Liver (tissue), 3 donors: ENCODE data around the gene DDX39A.

ENCODE experiments used
- EGR1 ChIP-seq, 2 donors: IDR thresholded peaks; 2 replicates each; pipeline ENCODE4 v1.6.1; 2016 to 2018; ENCODE audit warnings: antibody characterized with exemption in 2 of 2, low read depth in 2 of 2
- TF ChIP-seq, protein P1 (sequence below): IDR thresholded peaks from 2 replicates; pipeline ENCODE4 v1.6.1; 2016; ENCODE audit warnings: antibody characterized with exemption
- TF ChIP-seq, protein P2 (sequence below): fragments of 150-350 bp; IDR thresholded peaks from 2 replicates; pipeline ENCODE4 v1.5.1; 2017; ENCODE audit warnings: improper control_type of control experiment, low read depth, low read length; ENCODE audit not compliant: missing input control
- donor health status: healthy.
- donor health status: healthy.

GRCh38 chr19:14405380-14405757, 13.8 kb downstream of the DDX39A start:
- TF ChIP-seq, protein P1, sequence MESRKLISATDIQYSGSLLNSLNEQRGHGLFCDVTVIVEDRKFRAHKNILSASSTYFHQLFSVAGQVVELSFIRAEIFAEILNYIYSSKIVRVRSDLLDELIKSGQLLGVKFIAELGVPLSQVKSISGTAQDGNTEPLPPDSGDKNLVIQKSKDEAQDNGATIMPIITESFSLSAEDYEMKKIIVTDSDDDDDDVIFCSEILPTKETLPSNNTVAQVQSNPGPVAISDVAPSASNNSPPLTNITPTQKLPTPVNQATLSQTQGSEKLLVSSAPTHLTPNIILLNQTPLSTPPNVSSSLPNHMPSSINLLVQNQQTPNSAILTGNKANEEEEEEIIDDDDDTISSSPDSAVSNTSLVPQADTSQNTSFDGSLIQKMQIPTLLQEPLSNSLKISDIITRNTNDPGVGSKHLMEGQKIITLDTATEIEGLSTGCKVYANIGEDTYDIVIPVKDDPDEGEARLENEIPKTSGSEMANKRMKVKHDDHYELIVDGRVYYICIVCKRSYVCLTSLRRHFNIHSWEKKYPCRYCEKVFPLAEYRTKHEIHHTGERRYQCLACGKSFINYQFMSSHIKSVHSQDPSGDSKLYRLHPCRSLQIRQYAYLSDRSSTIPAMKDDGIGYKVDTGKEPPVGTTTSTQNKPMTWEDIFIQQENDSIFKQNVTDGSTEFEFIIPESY: no peak
- no peak for TF ChIP-seq EGR1 (IDR thresholded peaks at IDR 0.05; ENCODE audit: low read depth in 2 of 2)
- TF ChIP-seq, protein P2, sequence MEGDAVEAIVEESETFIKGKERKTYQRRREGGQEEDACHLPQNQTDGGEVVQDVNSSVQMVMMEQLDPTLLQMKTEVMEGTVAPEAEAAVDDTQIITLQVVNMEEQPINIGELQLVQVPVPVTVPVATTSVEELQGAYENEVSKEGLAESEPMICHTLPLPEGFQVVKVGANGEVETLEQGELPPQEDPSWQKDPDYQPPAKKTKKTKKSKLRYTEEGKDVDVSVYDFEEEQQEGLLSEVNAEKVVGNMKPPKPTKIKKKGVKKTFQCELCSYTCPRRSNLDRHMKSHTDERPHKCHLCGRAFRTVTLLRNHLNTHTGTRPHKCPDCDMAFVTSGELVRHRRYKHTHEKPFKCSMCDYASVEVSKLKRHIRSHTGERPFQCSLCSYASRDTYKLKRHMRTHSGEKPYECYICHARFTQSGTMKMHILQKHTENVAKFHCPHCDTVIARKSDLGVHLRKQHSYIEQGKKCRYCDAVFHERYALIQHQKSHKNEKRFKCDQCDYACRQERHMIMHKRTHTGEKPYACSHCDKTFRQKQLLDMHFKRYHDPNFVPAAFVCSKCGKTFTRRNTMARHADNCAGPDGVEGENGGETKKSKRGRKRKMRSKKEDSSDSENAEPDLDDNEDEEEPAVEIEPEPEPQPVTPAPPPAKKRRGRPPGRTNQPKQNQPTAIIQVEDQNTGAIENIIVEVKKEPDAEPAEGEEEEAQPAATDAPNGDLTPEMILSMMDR: no peak
